OCI-M1 (cell line): Measurements from ENCODE around the gene GPSM1.

Experiments
- DNase-seq: peaks from one replicate; lab custom pipeline; 2025; lab: John Stamatoyannopoulos, UW

The GPSM1 gene

GRCh38 chr9:136291306-136292025 lies 35.9 kb upstream of the GPSM1 start:
- DNase-seq, result no peak

- DNase-seq, result no peak
These were observed 35.3 kb upstream of the GPSM1 start for GRCh38 chr9:136292026-136292538.

- DNase-seq, result no peak
These were observed 34.5 kb upstream of the GPSM1 start for GRCh38 chr9:136292591-136293448.

- no peak for DNase-seq
These were observed 33.8 kb upstream of the GPSM1 start for GRCh38 chr9:136293476-136294077.

- no peak for DNase-seq
These were observed 32.9 kb upstream of the GPSM1 start for GRCh38 chr9:136294437-136294836.

- DNase-seq, result no peak
These were observed 32.3 kb upstream of the GPSM1 start for GRCh38 chr9:136295055-136295454.

- DNase-seq, result no peak
These were observed 31.6 kb upstream of the GPSM1 start for GRCh38 chr9:136295542-136296433.

- DNase-seq, result no peak
These were observed 30.8 kb upstream of the GPSM1 start for GRCh38 chr9:136296434-136297015.

- DNase-seq, result no peak
These were observed 30.2 kb upstream of the GPSM1 start for GRCh38 chr9:136297016-136297691.

GRCh38 chr9:136297766-136298735 lies 29.3 kb upstream of the GPSM1 start:
- DNase-seq, result no peak

GRCh38 chr9:136299116-136299515 lies 28.2 kb upstream of the GPSM1 start:
- no peak for DNase-seq

GRCh38 chr9:136299541-136299940 lies 27.8 kb upstream of the GPSM1 start:
- DNase-seq, result no peak

GRCh38 chr9:136300016-136300545 lies 27.3 kb upstream of the GPSM1 start:
- no peak for DNase-seq

GRCh38 chr9:136300866-136301265 lies 26.5 kb upstream of the GPSM1 start:
- no peak for DNase-seq

- no peak for DNase-seq
These were observed 24.8 kb upstream of the GPSM1 start for GRCh38 chr9:136302527-136302926.

- DNase-seq, result no peak
These were observed 24.1 kb upstream of the GPSM1 start for GRCh38 chr9:136303066-136303824.

GRCh38 chr9:136303825-136304416 lies 23.4 kb upstream of the GPSM1 start, which contains the start of gene CCDC187:
Gene CCDC187, minus strand, starts transcription at chr9:136304094. Its CDS starts 264 bp downstream, at chr9:136303830.
- DNase-seq, result no peak

GRCh38 chr9:136304456-136304855 lies 22.9 kb upstream of the GPSM1 start:
- DNase-seq, result no peak
